Mesendoderm (in vitro differentiated cells): Measurements from ENCODE around the gene ACOX3.
A peak's percentile ranks its signal among the peaks of the same experiment; 100 is the strongest.

Experiments used
- DNase-seq: peaks from one replicate; pipeline ENCODE4 v3.0.0; 2013
- H2AK5ac ChIP-seq: 2 replicates; pipeline ENCODE4 v1.6.1; 2013; ENCODE audit warnings: low read length, inconsistent platforms
- H2BK120ac ChIP-seq: 2 replicates; pipeline ENCODE4 v1.6.1; 2013; ENCODE audit warnings: low read depth, mild to moderate bottlenecking, low read length, moderate library complexity, mixed read lengths
- H2BK15ac ChIP-seq: replicated peaks from 2 replicates; pipeline ENCODE4 v1.6.1; 2013; ENCODE audit warnings: low read depth, mild to moderate bottlenecking, moderate library complexity
- H2BK5ac ChIP-seq: 2 replicates; pipeline ENCODE4 v1.6.1; 2013; ENCODE audit warnings: low read length, inconsistent platforms
- H3K18ac ChIP-seq: 2 replicates; pipeline ENCODE4 v1.6.1; 2013; ENCODE audit warnings: mild to moderate bottlenecking, low read length, mixed read lengths
- H3K23ac ChIP-seq: one replicate; pipeline ENCODE4 v1.6.1; 2013; ENCODE audit warnings: low read length
- H3K27ac ChIP-seq: 2 replicates; pipeline ENCODE4 v1.5.1; 2013; ENCODE audit warnings: low read depth, mild to moderate bottlenecking, inconsistent platforms, low read length, moderate library complexity
- H3K27me3 ChIP-seq: 2 replicates; pipeline ENCODE4 v1.6.1; 2013; ENCODE audit warnings: low read length, control low read depth, mild to moderate bottlenecking, inconsistent platforms; ENCODE audit not compliant: insufficient read depth, poor library complexity
- H3K36me3 ChIP-seq: 2 replicates; pipeline ENCODE4 v1.6.1; 2013; ENCODE audit warnings: low read length, inconsistent platforms; ENCODE audit not compliant: control insufficient read depth, insufficient read depth
- H3K4ac ChIP-seq: one replicate; pipeline ENCODE4 v1.6.1; 2013; ENCODE audit warnings: low read depth, mild to moderate bottlenecking, low read length, moderate library complexity
- H3K4me1 ChIP-seq: 2 replicates; pipeline ENCODE4 v1.6.1; 2013; ENCODE audit warnings: low read depth, low read length, inconsistent platforms; ENCODE audit not compliant: control insufficient read depth
- H3K4me2 ChIP-seq: 2 replicates; pipeline ENCODE4 v1.6.1; 2013; ENCODE audit warnings: low read length
- H3K4me3 ChIP-seq: 2 replicates; pipeline ENCODE4 v1.5.1; 2013; ENCODE audit warnings: mild to moderate bottlenecking, low read length
- H3K56ac ChIP-seq: one replicate; pipeline ENCODE4 v1.6.1; 2013; ENCODE audit warnings: low read length
- H3K79me1 ChIP-seq: 2 replicates; pipeline ENCODE4 v1.6.1; 2013; ENCODE audit warnings: low read length, inconsistent platforms
- H3K79me2 ChIP-seq: 2 replicates; pipeline ENCODE4 v1.6.1; 2013; ENCODE audit warnings: mild to moderate bottlenecking, low read length; ENCODE audit not compliant: control insufficient read depth, insufficient read depth
- H3K9ac ChIP-seq: 2 replicates; pipeline ENCODE4 v1.6.1; 2013; ENCODE audit warnings: low read length, inconsistent platforms
- H4K5ac ChIP-seq: one replicate; pipeline ENCODE4 v1.6.1; 2013; ENCODE audit warnings: low read length
- H4K8ac ChIP-seq: one replicate; pipeline ENCODE4 v1.6.1; 2013; ENCODE audit warnings: low read depth, mild to moderate bottlenecking, control low read depth, low read length, moderate library complexity
- WGBS: extraction: QIAGEN DNeasy Blood & Tissue Kit; methylation state at CpG from one replicate; pipeline ENCODE4 v1.1.7; 2013; ENCODE audit warnings: low lambda C conversion rate, missing lambda C conversion rate; ENCODE audit not compliant: insufficient coverage; ENCODE audit errors: extremely low coverage; 5-methylcytosine and 5-hydroxymethylcytosine counted together

ACOX3 gene

GRCh38 chr4:8470451-8471024 lies 30.0 kb upstream of the ACOX3 start:
- H2BK120ac ChIP-seq, result no peak overlapping the region
- no peaks in the 10 kb centered on the region for H3K79me2 ChIP-seq
- H3K4me3 ChIP-seq, result no peak overlapping the region
- H3K27me3 ChIP-seq, result no peaks in the 10 kb centered on the region
- no CpG with 5 or more reads among the region's 14 CpGs for WGBS
- H3K9ac ChIP-seq, result no peak overlapping the region
- no peak for DNase-seq
- no peak overlapping the region for H3K23ac ChIP-seq
- H3K4me1 ChIP-seq, result no peaks in the 10 kb centered on the region
- no peak overlapping the region for H3K18ac ChIP-seq
- no peak overlapping the region for H2BK5ac ChIP-seq
- no peak overlapping the region for H3K4ac ChIP-seq
- H3K4me2 ChIP-seq, result no peak overlapping the region
- H3K36me3 ChIP-seq, result peaks cover 2% of the 10 kb centered on the region
- H3K79me1 ChIP-seq, result no peaks in the 10 kb centered on the region
- no peak overlapping the region for H2BK15ac ChIP-seq
- H3K56ac ChIP-seq, result no peak overlapping the region
- no peak overlapping the region for H3K27ac ChIP-seq
- no peak overlapping the region for H2AK5ac ChIP-seq
- H4K5ac ChIP-seq, result no peak overlapping the region
- H4K8ac ChIP-seq, result no peak overlapping the region

- Histone ChIP-seq H2BK15ac (no peak overlapping the region), H3K27me3 (no peaks in the 10 kb centered on the region), H3K4me2 (no peak overlapping the region), H2BK5ac (no peak overlapping the region), H3K79me2 (no peaks in the 10 kb centered on the region), H2BK120ac (no peak overlapping the region), H3K27ac (no peak overlapping the region), H3K79me1 (no peaks in the 10 kb centered on the region), H3K56ac (no peak overlapping the region), H3K36me3 (peaks cover 2% of the 10 kb centered on the region), H4K8ac (no peak overlapping the region), H3K9ac (no peak overlapping the region), H3K23ac (no peak overlapping the region), H2AK5ac (no peak overlapping the region), H3K4ac (no peak overlapping the region), H3K18ac (no peak overlapping the region), H3K4me1 (no peaks in the 10 kb centered on the region), H3K4me3 (no peak overlapping the region), H4K5ac (no peak overlapping the region)
- no CpG with 5 or more reads among the region's 14 CpGs for WGBS
- DNase-seq, result no peak
Observed at GRCh38 chr4:8469550-8469949, 29.0 kb upstream of the ACOX3 start.

GRCh38 chr4:8468746-8469535 lies 28.4 kb upstream of the ACOX3 start:
- Histone ChIP-seq H3K27ac (no peak overlapping the region), H2BK120ac (no peak overlapping the region), H2AK5ac (no peak overlapping the region), H3K36me3 (peaks cover 2% of the 10 kb centered on the region), H3K18ac (no peak overlapping the region), H4K5ac (no peak overlapping the region), H3K23ac (no peak overlapping the region), H2BK15ac (no peak overlapping the region), H2BK5ac (no peak overlapping the region), H4K8ac (no peak overlapping the region), H3K79me2 (no peaks in the 10 kb centered on the region), H3K4ac (no peak overlapping the region), H3K4me3 (no peak overlapping the region), H3K27me3 (no peaks in the 10 kb centered on the region), H3K79me1 (no peaks in the 10 kb centered on the region), H3K56ac (no peak overlapping the region), H3K4me2 (no peak overlapping the region), H3K9ac (no peak overlapping the region), H3K4me1 (no peaks in the 10 kb centered on the region)
- WGBS, result no CpG with 5 or more reads among the region's 21 CpGs
- peak; percentile 79 for DNase-seq

- no peak overlapping the region for H3K18ac ChIP-seq
- H4K5ac ChIP-seq, result no peak overlapping the region
- no peak overlapping the region for H3K4me2 ChIP-seq
- H2AK5ac ChIP-seq, result no peak overlapping the region
- H4K8ac ChIP-seq, result no peak overlapping the region
- no CpG with 5 or more reads among the region's 18 CpGs for WGBS
- H3K4me1 ChIP-seq, result no peaks in the 10 kb centered on the region
- H3K27ac ChIP-seq, result no peak overlapping the region
- H3K56ac ChIP-seq, result no peak overlapping the region
- H3K4ac ChIP-seq, result no peak overlapping the region
- no peaks in the 10 kb centered on the region for H3K79me1 ChIP-seq
- no peak overlapping the region for H2BK120ac ChIP-seq
- DNase-seq, result no peak
- H3K4me3 ChIP-seq, result no peak overlapping the region
- no peaks in the 10 kb centered on the region for H3K27me3 ChIP-seq
- no peak overlapping the region for H2BK5ac ChIP-seq
- no peak overlapping the region for H3K9ac ChIP-seq
- peaks cover 2% of the 10 kb centered on the region for H3K36me3 ChIP-seq
- H3K23ac ChIP-seq, result no peak overlapping the region
- no peak overlapping the region for H2BK15ac ChIP-seq
- no peaks in the 10 kb centered on the region for H3K79me2 ChIP-seq
Observed at GRCh38 chr4:8467016-8467415, 26.5 kb upstream of the ACOX3 start.

GRCh38 chr4:8465615-8466611 lies 25.4 kb upstream of the ACOX3 start:
- H3K4ac ChIP-seq, result no peak overlapping the region
- no peak overlapping the region for H2AK5ac ChIP-seq
- H3K4me2 ChIP-seq, result no peak overlapping the region
- no peak overlapping the region for H3K4me3 ChIP-seq
- H3K36me3 ChIP-seq, result peaks cover 2% of the 10 kb centered on the region
- H4K5ac ChIP-seq, result no peak overlapping the region
- no peak overlapping the region for H3K18ac ChIP-seq
- no peak overlapping the region for H2BK15ac ChIP-seq
- no peaks in the 10 kb centered on the region for H3K27me3 ChIP-seq
- no peak overlapping the region for H3K23ac ChIP-seq
- H4K8ac ChIP-seq, result no peak overlapping the region
- H3K4me1 ChIP-seq, result no peaks in the 10 kb centered on the region
- H3K9ac ChIP-seq, result no peak overlapping the region
- no peak overlapping the region for H2BK120ac ChIP-seq
- H3K27ac ChIP-seq, result no peak overlapping the region
- no peaks in the 10 kb centered on the region for H3K79me2 ChIP-seq
- no peaks in the 10 kb centered on the region for H3K79me1 ChIP-seq
- H2BK5ac ChIP-seq, result no peak overlapping the region
- no peak overlapping the region for H3K56ac ChIP-seq
- WGBS, result no CpG with 5 or more reads among the region's 31 CpGs
- DNase-seq, result no peak
